Activated CD8-positive, alpha-beta T cell treated with anti-CD3 and anti-CD28 coated beads for 36 hours (primary cell): ENCODE data around the gene ATG101. TPM values are rescaled to one million over a fixed set of nuclear protein-coding genes. Genes with fewer than 3 reads are reported as not detected.

ENCODE experiments used
- ATAC-seq: fragments of 200-7000 bp; cut with Tn5 transposase; one replicate; pipeline ENCODE4 v1.10.0; 2021; ENCODE audit warnings: mild to moderate bottlenecking, moderate library complexity
- CTCF ChIA-PET: fragments of 350-600 bp; sonication (Branson Sonifier 250); formaldehyde crosslinking; loops from one replicate; lab custom pipeline; 2021; ENCODE audit warnings: antibody characterized with exemption; lab: Charles Lee
- POLR2A ChIA-PET: fragments of 350-600 bp; sonication (Branson Sonifier 250); formaldehyde crosslinking; loops from one replicate; lab custom pipeline; 2021; ENCODE audit warnings: antibody characterized with exemption; lab: Charles Lee
- DNase-seq: peaks from one replicate; pipeline ENCODE4 v3.0.0-alpha.2; 2020
- H3K27ac Mint-ChIP-seq: one replicate; pipeline ENCODE4 v1.8.0; 2021; ENCODE audit warnings: mild to moderate bottlenecking, mixed read lengths
- H3K27me3 Mint-ChIP-seq: one replicate; pipeline ENCODE4 v1.8.0; 2021; ENCODE audit warnings: mixed read lengths
- H3K36me3 Mint-ChIP-seq: one replicate; pipeline ENCODE4 v1.8.0; 2021; ENCODE audit warnings: low read depth, mixed read lengths
- H3K4me1 Mint-ChIP-seq: one replicate; pipeline ENCODE4 v1.8.0; 2021; ENCODE audit warnings: low read depth, mixed read lengths
- H3K4me3 Mint-ChIP-seq: one replicate; pipeline ENCODE4 v1.8.0; 2021; ENCODE audit warnings: mild to moderate bottlenecking, moderate library complexity, mixed read lengths
- H3K9me3 Mint-ChIP-seq: one replicate; pipeline ENCODE4 v1.8.0; 2021; ENCODE audit warnings: mixed read lengths
- intact Hi-C: fragments of 100-400 bp; cut with micrococcal nuclease; formaldehyde crosslinking; loops from one replicate; pipeline ENCODE4 v1.10.0; 2022
- total RNA-seq, 2 experiments: library from RNA; stranded (reverse); gene quantifications; one replicate each; pipeline ENCODE4 v1.2.3, GENCODE V29; 2021
- TF ChIP-seq, protein P1 (sequence below): fragments of 200-600 bp; IDR thresholded peaks from one replicate; pipeline ENCODE4 v1.8.0; 2022; ENCODE audit warnings: antibody characterized with exemption, mild to moderate bottlenecking

Gene ATG101
- total RNA-seq, 2 experiments from 2014 or later, result 25.6 to 28.4 TPM

- no peak for ATAC-seq
Measured at GRCh38 chr12:52043386-52044212, 26.2 kb upstream of the ATG101 start.

DNA sequence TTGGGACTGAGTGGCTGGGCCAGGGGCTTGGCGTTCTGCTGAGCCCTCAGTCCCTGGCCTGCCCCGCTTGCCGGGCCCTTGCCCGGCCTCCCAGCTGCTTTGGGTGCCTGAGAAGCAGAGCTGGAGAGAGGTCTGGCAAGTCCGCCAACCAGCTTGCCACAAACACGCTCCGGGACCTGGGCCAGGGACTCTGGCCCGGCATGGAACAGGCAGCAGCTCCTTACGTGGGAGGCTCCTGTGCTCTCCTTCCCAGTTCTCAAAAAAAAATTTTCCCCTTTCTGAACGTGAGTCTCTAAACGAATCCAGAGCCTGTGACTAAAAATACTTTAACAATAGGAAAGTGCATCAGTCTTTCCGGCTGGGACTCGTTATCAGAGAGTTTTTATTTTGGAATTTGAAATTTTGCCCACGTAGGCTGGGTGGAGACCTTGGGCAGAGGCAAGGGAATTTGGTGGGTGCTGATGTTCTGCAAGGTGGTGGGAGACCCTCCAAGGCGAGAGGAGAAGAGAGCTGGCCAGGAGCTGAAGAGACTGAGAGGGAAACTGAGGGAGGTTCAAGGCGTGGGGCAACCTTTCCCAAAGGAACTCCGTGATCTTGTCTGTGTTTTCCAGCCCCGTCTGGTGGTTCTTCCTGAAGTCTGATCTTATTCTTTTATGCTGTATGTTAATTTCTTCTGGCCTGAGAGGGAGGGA, 25.3 kb upstream of the ATG101 start:
- no peak overlapping the region for H3K4me3 Mint-ChIP-seq
- ChIA-PET CTCF (interaction anchor here (1.1 to 19.6 kb wide), 2 partner anchors 21 to 22 kb away, joined by 3 to 310 read pairs; no protein-coding TSS in a partner anchor), POLR2A (interaction anchor here (1.2 to 2.4 kb wide), 4 partner anchors 8 to 21 kb away, joined by 3 to 7 read pairs (median 6); no protein-coding TSS in a partner anchor)
- peaks cover 48% of the 10 kb centered on the region for H3K4me1 Mint-ChIP-seq
- H3K36me3 Mint-ChIP-seq, result peaks cover 15% of the 10 kb centered on the region
- TF ChIP-seq, protein P1, sequence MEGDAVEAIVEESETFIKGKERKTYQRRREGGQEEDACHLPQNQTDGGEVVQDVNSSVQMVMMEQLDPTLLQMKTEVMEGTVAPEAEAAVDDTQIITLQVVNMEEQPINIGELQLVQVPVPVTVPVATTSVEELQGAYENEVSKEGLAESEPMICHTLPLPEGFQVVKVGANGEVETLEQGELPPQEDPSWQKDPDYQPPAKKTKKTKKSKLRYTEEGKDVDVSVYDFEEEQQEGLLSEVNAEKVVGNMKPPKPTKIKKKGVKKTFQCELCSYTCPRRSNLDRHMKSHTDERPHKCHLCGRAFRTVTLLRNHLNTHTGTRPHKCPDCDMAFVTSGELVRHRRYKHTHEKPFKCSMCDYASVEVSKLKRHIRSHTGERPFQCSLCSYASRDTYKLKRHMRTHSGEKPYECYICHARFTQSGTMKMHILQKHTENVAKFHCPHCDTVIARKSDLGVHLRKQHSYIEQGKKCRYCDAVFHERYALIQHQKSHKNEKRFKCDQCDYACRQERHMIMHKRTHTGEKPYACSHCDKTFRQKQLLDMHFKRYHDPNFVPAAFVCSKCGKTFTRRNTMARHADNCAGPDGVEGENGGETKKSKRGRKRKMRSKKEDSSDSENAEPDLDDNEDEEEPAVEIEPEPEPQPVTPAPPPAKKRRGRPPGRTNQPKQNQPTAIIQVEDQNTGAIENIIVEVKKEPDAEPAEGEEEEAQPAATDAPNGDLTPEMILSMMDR, result no peak
- intact Hi-C loops, result no loop called here
- no peaks in the 10 kb centered on the region for H3K9me3 Mint-ChIP-seq
- ATAC-seq (no peak), DNase-seq (no peak)
- H3K27me3 Mint-ChIP-seq, result no peaks in the 10 kb centered on the region
- no peak overlapping the region for H3K27ac Mint-ChIP-seq

More at GRCh38 chr12:52043386-52044212, 26.2 kb upstream of the ATG101 start:
- intact Hi-C loops, result no loop called here
- Mint-ChIP-seq H3K4me1 (peaks cover 53% of the 10 kb centered on the region), H3K36me3 (peaks cover 13% of the 10 kb centered on the region), H3K9me3 (no peaks in the 10 kb centered on the region), H3K4me3 (no peak overlapping the region), H3K27ac (no peak overlapping the region), H3K27me3 (no peaks in the 10 kb centered on the region)
- ChIA-PET POLR2A (interaction anchor here (0.8 to 2.4 kb wide), 5 partner anchors 9 to 75 kb away, joined by 3 to 7 read pairs (median 5); no protein-coding TSS in a partner anchor), CTCF (interaction anchor here (1.1 to 19.6 kb wide), 2 partner anchors 20 to 23 kb away, joined by 3 to 310 read pairs; no protein-coding TSS in a partner anchor)
- no peak for DNase-seq
- TF ChIP-seq, protein P1, result no peak

DNA sequence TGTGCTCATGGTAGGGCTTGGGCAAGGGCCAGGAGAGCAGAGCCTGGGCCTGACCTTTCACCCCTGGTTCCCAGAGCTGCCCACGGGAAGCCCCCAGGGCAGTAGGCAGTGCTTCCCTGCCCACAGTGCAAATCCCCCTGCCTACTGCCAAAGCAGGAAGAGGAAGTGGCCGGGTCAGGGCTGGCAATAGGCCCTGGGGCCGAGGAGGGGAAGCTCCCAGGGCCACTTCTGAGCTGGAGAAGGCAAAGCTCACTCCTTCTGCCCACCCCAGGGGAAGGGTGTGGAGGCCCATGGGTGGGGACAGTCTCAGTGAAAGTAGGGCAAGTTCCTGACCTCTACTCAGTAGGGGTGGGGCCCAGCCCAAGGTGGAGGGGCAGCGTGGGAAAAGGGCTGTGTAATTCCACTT, 24.0 kb upstream of the ATG101 start:
- TF ChIP-seq, protein P1, result no peak
- Mint-ChIP-seq H3K27ac (peak overlapping the region; percentile 72), H3K9me3 (no peaks in the 10 kb centered on the region), H3K27me3 (no peaks in the 10 kb centered on the region), H3K4me1 (peaks cover 47% of the 10 kb centered on the region), H3K36me3 (peaks cover 15% of the 10 kb centered on the region), H3K4me3 (no peak overlapping the region)
- ChIA-PET POLR2A (interaction anchor here (0.6 to 2.2 kb wide), 3 partner anchors 9 to 961 kb away, joined by 3 to 7 read pairs (median 3); partner anchors contain the start of gene EIF4B), CTCF (interaction anchor here (1.1 to 19.6 kb wide), 3 partner anchors 11 to 37 kb away, joined by 3 to 310 read pairs (median 3); no protein-coding TSS in a partner anchor)
- ATAC-seq (no peak), DNase-seq (no peak)
- intact Hi-C loops, result no loop called here

DNA sequence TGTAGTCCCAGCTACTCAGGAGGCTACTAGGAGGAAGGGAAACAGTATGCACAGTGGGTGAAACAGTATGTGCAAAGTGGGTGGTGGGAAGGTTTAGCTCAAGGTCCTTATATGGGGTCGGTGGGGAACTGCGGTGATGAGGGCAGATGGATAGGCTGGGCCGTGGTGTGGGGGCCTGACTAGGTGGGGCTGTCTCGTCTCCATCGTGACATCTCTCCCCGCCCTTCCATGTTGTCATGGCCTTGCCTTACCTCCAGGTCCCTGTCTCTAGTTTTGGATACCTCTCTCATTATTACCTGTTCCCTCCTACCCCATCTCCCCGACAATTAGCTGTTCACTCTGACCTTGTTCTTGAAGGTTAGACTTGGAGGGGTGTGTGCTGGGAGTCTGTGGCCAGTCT, 22.9 kb upstream of the ATG101 start:
- intact Hi-C loops, result no loop called here
- DNase-seq (no peak), ATAC-seq (no peak)
- H3K4me1 Mint-ChIP-seq, result peaks cover 36% of the 10 kb centered on the region
- ChIA-PET POLR2A (interaction anchor here (0.6 to 1.8 kb wide), 4 partner anchors 14 to 991 kb away, joined by 3 to 5 read pairs (median 3); no protein-coding TSS in a partner anchor), CTCF (interaction anchor here (1.4 to 19.6 kb wide), 5 partner anchors 8 to 35 kb away, joined by 3 to 310 read pairs (median 6); partner anchors contain the start of gene ATG101)
- no peak overlapping the region for H3K27ac Mint-ChIP-seq
- H3K36me3 Mint-ChIP-seq, result peaks cover 19% of the 10 kb centered on the region
- H3K4me3 Mint-ChIP-seq, result no peak overlapping the region
- H3K9me3 Mint-ChIP-seq, result no peaks in the 10 kb centered on the region
- no peaks in the 10 kb centered on the region for H3K27me3 Mint-ChIP-seq
- TF ChIP-seq, protein P1, result no peak
